ENCODE results near the gene ITFG2.
"Not testable (repeated sequence)": the region's sequence is repeated elsewhere in the genome, so short reads cannot be mapped to it uniquely, and the experiment has no call there.

Gene ITFG2

GRCh38 chr12:2812290-2813213, at the start of gene ITFG2:
Gene ITFG2 (plus strand): TSS chr12:2812668. CDS start chr12:2812761, 93 bp downstream.
- peak; percentile 92 for DNase-seq (ENCODE audit: low spot score)
- no peak for TF ChIP-seq CTCF (IDR thresholded peaks at IDR 0.05; ENCODE audit: extremely low read depth, insufficient read depth, missing control alignments)
- in situ Hi-C loops (cut with MboI; ENCODE audit: low pct_unique_long_range_greater_than_20kb, low sequenced_read_pairs, unreplicated experiment), result no loop called here

- DNase-seq (ENCODE audit: low spot score), result no peak
- no peak for TF ChIP-seq CTCF (IDR thresholded peaks at IDR 0.05; ENCODE audit: extremely low read depth, insufficient read depth, missing control alignments)
- in situ Hi-C loops (cut with MboI; ENCODE audit: low pct_unique_long_range_greater_than_20kb, low sequenced_read_pairs, unreplicated experiment), result no loop called here
These were observed 48.1 kb upstream of the ITFG2 start for GRCh38 chr12:2764398-2764797.

- in situ Hi-C loops (cut with MboI; ENCODE audit: low pct_unique_long_range_greater_than_20kb, low sequenced_read_pairs, unreplicated experiment), result no loop called here
These were observed 47.4 kb upstream of the ITFG2 start for GRCh38 chr12:2765052-2765451.

GRCh38 chr12:2765608-2766007, 46.9 kb upstream of the ITFG2 start:
- no peak for TF ChIP-seq CTCF (IDR thresholded peaks at IDR 0.05; ENCODE audit: extremely low read depth, insufficient read depth, missing control alignments)
- in situ Hi-C loops (cut with MboI; ENCODE audit: low pct_unique_long_range_greater_than_20kb, low sequenced_read_pairs, unreplicated experiment), result no loop called here
- no peak for DNase-seq (ENCODE audit: low spot score)

More at GRCh38 chr12:2765052-2765451, 47.4 kb upstream of the ITFG2 start:
- no peak for TF ChIP-seq CTCF (IDR thresholded peaks at IDR 0.05; ENCODE audit: extremely low read depth, insufficient read depth, missing control alignments)
- no peak for DNase-seq (ENCODE audit: low spot score)

GRCh38 chr12:2768224-2768961, 44.1 kb upstream of the ITFG2 start:
- in situ Hi-C loops (cut with MboI; ENCODE audit: low pct_unique_long_range_greater_than_20kb, low sequenced_read_pairs, unreplicated experiment), result no loop called here
- no peak for DNase-seq (ENCODE audit: low spot score)
- no peak for TF ChIP-seq CTCF (IDR thresholded peaks at IDR 0.05; ENCODE audit: extremely low read depth, insufficient read depth, missing control alignments)

GRCh38 chr12:2769866-2770533, 42.5 kb upstream of the ITFG2 start:
- TF ChIP-seq CTCF (IDR thresholded peaks at IDR 0.05; ENCODE audit: extremely low read depth, insufficient read depth, missing control alignments), result no peak
- no peak for DNase-seq (ENCODE audit: low spot score)
- in situ Hi-C loops (cut with MboI; ENCODE audit: low pct_unique_long_range_greater_than_20kb, low sequenced_read_pairs, unreplicated experiment), result no loop called here

GRCh38 chr12:2770544-2770943, 41.9 kb upstream of the ITFG2 start:
- DNase-seq (ENCODE audit: low spot score); in situ Hi-C loops (cut with MboI; ENCODE audit: low pct_unique_long_range_greater_than_20kb, low sequenced_read_pairs, unreplicated experiment): not testable (repeated sequence)
